DOHH2 (cell line): ENCODE data around the gene DCDC2C.

Experiments
- CTCF ChIP-seq: fragments of 200-600 bp; sonication (generic); IDR thresholded peaks from one replicate; pipeline ENCODE4 v1.5.1; 2014; ENCODE audit warnings: antibody characterized with exemption, mild to moderate bottlenecking, low read depth, low read length; ENCODE audit not compliant: poor library complexity, severe bottlenecking
- EZH2phosphoT487 ChIP-seq: fragments of 200-600 bp; sonication (generic); IDR thresholded peaks from 2 replicates; pipeline ENCODE4 v1.6.1; 2017; ENCODE audit warnings: borderline replicate concordance, mild to moderate bottlenecking, antibody characterized with exemption, low read length, moderate library complexity, mixed read lengths

GRCh38 chr2:3770724-3771415 is 67.5 kb downstream of the DCDC2C start:
- no peak for TF ChIP-seq CTCF
- TF ChIP-seq EZH2phosphoT487 = no peak
